Stimulated activated effector memory CD8-positive, alpha-beta T cell treated with anti-CD3 and anti-CD28 coated beads, Interleukin-12 subunit alpha, Interleukin-12 subunit beta, amount 100 ng/mL, for 72 hours (primary cell): ENCODE data around the gene RBKS.

Source experiments
- ATAC-seq: fragments of 150-1000 bp; cut with Tn5 transposase; 2 replicates; pipeline ENCODE4 v1.10.0; 2021
- DNase-seq, 2 donors: peaks; one replicate each; pipeline ENCODE4 v3.0.0; 2021 to 2022; ENCODE audit warnings: low spot score in 2 of 2
- H3K27ac Mint-ChIP-seq: one replicate; pipeline ENCODE4 v1.8.0; 2022; ENCODE audit warnings: mild to moderate bottlenecking, mixed read lengths
- H3K36me3 Mint-ChIP-seq: one replicate; pipeline ENCODE4 v1.8.0; 2022; ENCODE audit warnings: mild to moderate bottlenecking, mixed read lengths
- H3K4me1 Mint-ChIP-seq: one replicate; pipeline ENCODE4 v1.8.0; 2022; ENCODE audit warnings: mixed read lengths
- H3K4me3 Mint-ChIP-seq: one replicate; pipeline ENCODE4 v1.8.0; 2022; ENCODE audit warnings: mild to moderate bottlenecking, mixed read lengths
- H3K9me3 Mint-ChIP-seq: one replicate; pipeline ENCODE4 v1.8.0; 2022; ENCODE audit warnings: mixed read lengths

RBKS gene

DNA sequence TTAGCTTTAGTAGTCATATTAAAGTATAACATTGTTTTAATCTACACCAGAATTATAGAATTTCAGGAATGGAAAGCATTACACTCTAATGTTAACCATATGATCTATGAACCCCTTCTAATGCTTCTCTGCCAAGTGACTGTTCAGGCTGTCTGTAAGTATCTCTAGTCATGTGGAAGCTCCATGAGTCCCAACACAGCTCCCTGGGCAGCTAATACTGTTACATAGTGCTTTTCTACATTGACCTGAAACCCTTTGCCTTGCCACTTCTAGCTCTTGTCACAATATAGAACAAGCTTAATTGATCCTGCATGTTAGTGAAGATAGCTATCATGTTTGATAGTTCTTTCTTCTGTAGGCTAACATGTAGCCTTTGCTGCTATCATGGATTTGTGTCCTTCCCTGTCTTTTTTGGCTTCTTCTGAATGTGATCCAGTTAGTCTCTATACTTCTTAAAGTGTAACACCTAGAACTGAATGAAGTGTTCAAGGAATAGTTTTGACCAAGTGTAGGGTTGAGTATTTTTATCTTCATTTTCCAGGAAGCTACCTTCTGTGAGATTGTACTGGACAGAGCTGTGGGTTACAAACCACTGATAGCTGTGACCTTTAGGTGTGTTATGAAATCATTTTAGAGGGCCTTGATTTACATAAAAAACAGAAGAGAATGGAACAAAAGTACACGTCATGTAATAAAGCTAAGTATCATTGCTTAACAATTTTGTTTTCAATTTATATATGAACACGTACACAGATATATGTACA lies 24.0 kb upstream of the RBKS start:
- Mint-ChIP-seq H3K9me3 (no peaks in the 10 kb centered on the region), H3K4me1 (peaks cover 12% of the 10 kb centered on the region), H3K4me3 (no peak overlapping the region), H3K27ac (no peak overlapping the region), H3K36me3 (no peaks in the 10 kb centered on the region)
- ATAC-seq: peak; percentile 82
- DNase-seq: no peak

DNA sequence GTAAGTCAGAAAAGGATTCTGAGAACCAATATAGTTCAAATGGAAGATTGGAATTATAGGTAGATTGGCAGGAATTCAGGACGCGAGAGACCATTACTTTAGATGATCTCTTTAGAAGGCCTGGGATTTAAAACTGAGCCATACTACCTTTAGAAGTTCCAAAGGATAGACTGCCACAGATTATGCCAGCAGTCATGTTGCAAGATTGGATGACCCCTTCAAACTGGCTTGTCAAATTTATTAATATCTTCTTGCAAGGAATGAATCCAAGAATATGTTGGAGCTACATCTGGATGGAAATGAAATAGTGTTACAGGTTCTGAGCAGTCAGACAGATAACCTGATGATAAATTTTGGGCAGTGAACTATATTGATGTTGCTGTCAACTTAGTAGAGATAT lies 22.3 kb upstream of the RBKS start:
- H3K27ac Mint-ChIP-seq: no peak overlapping the region
- DNase-seq (no peak), ATAC-seq (no peak)
- peaks cover 2% of the 10 kb centered on the region for H3K9me3 Mint-ChIP-seq
- H3K4me1 Mint-ChIP-seq: peaks cover 22% of the 10 kb centered on the region
- peaks cover 5% of the 10 kb centered on the region for H3K36me3 Mint-ChIP-seq
- H3K4me3 Mint-ChIP-seq: no peak overlapping the region

DNA sequence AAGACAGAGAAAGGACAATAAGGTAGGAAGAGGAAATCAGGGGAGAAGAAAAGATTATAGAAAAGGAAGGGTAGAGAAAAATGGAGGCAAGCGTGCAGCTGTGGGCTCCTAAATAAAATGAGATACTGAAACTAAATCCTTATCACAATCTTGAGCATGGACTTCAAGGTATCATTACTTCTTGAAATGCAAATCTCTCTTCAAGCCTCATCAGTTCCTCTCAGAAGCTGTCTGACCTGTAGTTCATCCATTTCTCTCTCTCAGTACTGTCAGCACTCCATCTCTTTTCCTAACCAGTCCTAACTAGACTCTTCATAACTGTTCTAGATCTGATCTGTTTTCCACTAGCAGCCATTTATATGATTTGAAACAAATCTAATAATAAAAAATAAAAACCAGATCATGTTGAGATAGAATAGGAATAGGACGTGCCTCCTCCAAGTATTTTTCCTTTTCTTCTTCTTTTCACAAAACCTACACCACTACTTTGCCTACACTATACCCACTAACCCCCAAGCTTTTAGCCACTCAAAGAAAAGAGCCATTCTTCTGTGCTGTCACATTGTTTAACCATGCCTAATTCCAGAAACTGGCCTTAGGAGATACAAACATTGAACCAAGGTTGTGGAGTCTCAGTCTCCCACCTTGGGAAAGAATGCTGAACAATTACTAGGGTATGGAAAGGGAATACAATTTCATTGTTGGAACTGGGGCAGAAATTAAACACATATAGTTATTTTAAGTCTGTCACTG lies 21.4 kb upstream of the RBKS start:
- no peak for DNase-seq
- no peak for ATAC-seq
- no peak overlapping the region for H3K27ac Mint-ChIP-seq

DNA sequence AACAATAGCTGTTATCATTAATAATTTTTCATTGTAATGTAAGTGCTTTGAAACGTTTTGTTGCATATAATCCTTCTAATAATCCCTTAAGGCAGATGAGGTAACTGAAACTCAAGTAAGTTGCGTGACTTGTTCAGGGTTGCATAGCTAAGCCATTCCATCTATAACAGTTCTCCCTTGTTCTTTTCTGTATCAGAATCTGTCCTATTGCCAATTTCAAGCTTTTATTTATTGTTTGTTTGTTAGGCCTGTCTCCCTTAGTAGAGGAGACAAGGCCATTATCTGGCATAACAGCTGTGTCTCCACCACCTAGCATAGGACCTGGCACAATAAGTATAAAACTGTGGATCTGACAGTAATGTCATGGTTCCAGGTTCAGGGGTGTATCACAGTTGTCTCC lies 19.7 kb upstream of the RBKS start:
- peaks cover 2% of the 10 kb centered on the region for H3K9me3 Mint-ChIP-seq
- H3K4me3 Mint-ChIP-seq: no peak overlapping the region
- ATAC-seq (no peak), DNase-seq (no peak)
- H3K4me1 Mint-ChIP-seq: peaks cover 41% of the 10 kb centered on the region
- H3K27ac Mint-ChIP-seq: no peak overlapping the region
- peaks cover 18% of the 10 kb centered on the region for H3K36me3 Mint-ChIP-seq

More for the DNA sequence above, 21.4 kb upstream of the RBKS start:
- Mint-ChIP-seq H3K4me1 (peaks cover 26% of the 10 kb centered on the region), H3K4me3 (no peak overlapping the region), H3K36me3 (peaks cover 13% of the 10 kb centered on the region), H3K9me3 (peaks cover 2% of the 10 kb centered on the region)

DNA sequence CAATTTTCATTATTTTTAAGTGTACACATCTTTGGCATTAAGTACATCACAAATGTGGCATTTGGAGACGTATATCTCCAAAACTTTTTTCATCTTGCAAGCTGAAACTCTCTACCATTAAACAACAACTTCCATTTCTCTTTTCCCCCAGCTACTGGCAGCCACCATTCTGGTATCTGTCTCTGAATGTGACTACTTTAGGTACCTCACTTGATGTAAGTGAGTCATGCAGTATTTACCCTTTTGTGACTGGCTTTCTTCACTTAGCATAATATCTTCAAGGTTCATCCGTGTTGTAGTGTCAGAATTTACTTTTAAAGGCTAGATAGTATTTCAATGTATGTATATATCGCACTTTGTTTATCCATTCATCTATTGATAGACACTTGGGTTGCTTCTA lies 17.4 kb upstream of the RBKS start:
- ATAC-seq (peak; percentile 95), DNase-seq (no peak)
- Mint-ChIP-seq H3K4me1 (peaks cover 61% of the 10 kb centered on the region), H3K36me3 (peaks cover 30% of the 10 kb centered on the region), H3K9me3 (peaks cover 2% of the 10 kb centered on the region), H3K27ac (no peak overlapping the region), H3K4me3 (no peak overlapping the region)

DNA sequence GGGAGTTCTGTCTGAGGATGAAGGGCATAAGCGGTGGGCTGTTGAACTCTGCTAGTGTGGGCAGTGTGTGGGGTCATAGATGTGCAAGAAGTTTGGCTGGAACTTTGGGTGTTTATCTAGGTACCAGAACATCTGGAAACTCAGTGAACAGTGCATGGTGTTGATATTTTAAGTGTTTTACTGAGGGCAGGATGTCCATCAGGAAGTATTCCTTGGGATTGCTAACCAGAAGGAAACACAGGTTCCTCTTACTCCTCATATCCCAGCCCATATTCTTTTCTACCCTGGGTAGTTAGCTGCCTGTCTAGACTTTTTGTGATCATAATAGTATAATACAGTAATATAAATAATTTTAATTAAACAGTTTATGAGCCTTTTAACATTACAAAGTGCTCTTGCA lies 15.9 kb upstream of the RBKS start:
- no peak overlapping the region for H3K27ac Mint-ChIP-seq
- DNase-seq (no peak), ATAC-seq (no peak)
- peaks cover 38% of the 10 kb centered on the region for H3K36me3 Mint-ChIP-seq
- peaks cover 2% of the 10 kb centered on the region for H3K9me3 Mint-ChIP-seq
- H3K4me3 Mint-ChIP-seq: no peak overlapping the region
- peaks cover 66% of the 10 kb centered on the region for H3K4me1 Mint-ChIP-seq

DNA sequence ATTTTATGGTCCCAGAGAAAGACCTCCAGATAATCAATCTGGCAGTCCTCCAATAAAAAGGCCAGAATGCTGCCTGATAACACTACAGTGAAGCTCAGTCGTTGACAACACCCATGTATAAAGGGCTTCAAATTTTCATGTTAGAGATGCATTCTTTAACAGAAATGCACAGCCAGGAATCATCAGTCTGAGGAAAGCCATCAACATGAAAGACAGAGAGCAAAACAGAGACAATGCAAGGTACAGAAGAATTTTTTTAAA lies 14.1 kb upstream of the RBKS start:
- Mint-ChIP-seq H3K4me1 (peaks cover 73% of the 10 kb centered on the region), H3K36me3 (peaks cover 53% of the 10 kb centered on the region)

DNA sequence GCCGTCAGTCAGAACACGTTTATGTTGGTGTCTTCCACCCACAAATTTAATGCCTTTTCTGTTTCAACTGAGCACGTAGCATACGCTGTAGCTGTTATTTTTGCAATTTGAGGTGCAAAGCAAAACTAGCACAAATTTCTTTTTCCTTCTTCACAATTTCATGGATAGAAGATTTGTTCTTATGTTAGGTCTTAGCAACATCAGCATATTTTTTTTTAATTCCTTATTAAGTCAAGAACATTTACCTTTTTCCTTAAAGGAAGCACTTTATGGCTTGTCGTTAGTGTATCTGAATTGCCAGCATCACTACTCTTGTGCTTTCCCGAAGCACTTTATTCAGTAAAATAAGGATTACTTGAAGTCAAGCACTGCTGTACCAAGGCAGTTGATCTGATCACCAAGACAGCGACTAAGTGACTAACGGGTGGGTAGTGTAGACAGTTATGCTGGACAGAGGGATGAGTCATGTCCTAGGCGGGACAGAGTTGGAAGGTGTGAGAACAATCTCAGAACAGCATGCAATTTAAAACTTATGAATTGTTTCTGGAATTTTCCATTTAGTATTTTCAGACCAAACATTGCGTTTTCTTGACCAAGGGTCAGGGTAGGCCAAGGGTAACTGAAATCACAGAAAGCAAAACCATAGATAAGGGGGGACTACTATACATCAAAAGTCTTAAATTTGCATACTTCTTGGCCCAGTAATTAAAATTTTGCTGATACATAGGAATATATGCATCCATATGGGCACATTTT lies 13.6 kb upstream of the RBKS start:
- Mint-ChIP-seq H3K36me3 (peaks cover 58% of the 10 kb centered on the region), H3K4me3 (no peak overlapping the region), H3K27ac (peak overlapping the region; percentile 94), H3K4me1 (peaks cover 73% of the 10 kb centered on the region), H3K9me3 (peaks cover 2% of the 10 kb centered on the region)
- peak; percentile 68 for ATAC-seq
- no peak for DNase-seq

More for the DNA sequence above, 14.1 kb upstream of the RBKS start:
- Mint-ChIP-seq H3K27ac (peak overlapping the region; percentile 94), H3K9me3 (peaks cover 2% of the 10 kb centered on the region), H3K4me3 (no peak overlapping the region)
- ATAC-seq (no peak), DNase-seq (no peak)

DNA sequence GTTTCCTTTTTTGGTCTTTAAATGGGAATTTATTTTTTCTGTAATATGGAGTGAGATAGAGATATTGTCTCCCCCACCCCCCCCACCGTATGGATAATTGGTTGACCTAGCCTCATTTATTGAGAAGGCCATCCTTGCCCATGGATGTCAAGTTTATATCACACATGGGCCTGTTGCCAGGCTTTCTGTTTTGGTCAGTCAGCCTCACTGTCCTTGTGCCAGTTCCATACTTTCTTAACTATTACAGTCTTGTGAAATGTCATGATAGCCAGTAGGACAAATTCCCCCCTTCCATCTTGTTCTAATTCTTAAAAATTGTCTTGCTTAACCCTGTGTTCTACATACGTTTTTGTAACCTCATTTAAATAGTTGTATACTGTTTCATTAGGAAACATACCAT lies 12.8 kb upstream of the RBKS start:
- Mint-ChIP-seq H3K36me3 (peaks cover 66% of the 10 kb centered on the region), H3K9me3 (no peaks in the 10 kb centered on the region), H3K4me1 (peaks cover 75% of the 10 kb centered on the region), H3K27ac (peak overlapping the region; percentile 94), H3K4me3 (peak overlapping the region; percentile 43)
- no peak for ATAC-seq
- no peak for DNase-seq

DNA sequence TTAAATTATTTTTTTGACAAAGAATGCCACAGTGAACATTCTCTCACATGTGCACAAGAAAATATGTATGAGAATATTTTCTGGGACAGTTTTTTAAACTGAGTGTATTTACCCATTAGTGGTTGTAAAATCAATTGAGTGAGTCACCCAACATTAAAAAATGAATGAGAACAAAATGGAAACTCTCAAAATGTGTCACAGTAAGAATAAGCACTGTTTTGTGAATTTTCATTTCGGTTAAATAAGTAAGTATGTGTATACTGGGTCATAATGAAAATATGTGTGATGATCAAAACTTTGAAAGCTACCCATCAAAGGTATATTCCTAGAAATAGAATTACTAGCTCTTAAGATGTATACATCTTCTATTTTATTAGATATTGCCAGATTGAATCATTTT lies 11.9 kb upstream of the RBKS start:
- DNase-seq (no peak), ATAC-seq (peak; percentile 93)
- H3K4me1 Mint-ChIP-seq: peaks cover 78% of the 10 kb centered on the region
- peak overlapping the region; percentile 43 for H3K4me3 Mint-ChIP-seq
- H3K27ac Mint-ChIP-seq: peak overlapping the region; percentile 94
- H3K9me3 Mint-ChIP-seq: no peaks in the 10 kb centered on the region
- peaks cover 67% of the 10 kb centered on the region for H3K36me3 Mint-ChIP-seq

DNA sequence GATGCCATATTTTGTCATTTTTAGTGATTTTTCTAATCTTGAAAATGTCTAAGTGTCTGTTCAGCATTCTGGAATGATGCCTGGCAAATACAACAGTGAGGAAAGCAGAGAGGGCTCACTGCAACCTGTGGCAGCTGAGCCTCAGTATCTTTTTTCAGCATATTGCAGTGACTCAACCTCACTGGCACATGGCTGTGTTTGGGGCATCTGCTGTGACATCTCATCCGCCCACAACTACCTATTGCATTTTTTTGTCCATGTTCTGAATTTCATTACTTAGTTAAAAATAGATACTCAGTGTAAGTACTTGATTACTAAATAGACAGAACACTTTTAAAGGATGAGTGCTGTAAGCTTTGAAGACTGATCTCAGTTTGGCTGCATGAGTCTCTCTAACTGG lies 11.0 kb upstream of the RBKS start:
- peaks cover 67% of the 10 kb centered on the region for H3K36me3 Mint-ChIP-seq
- DNase-seq (no peak), ATAC-seq (peak; percentile 73)
- peak overlapping the region; percentile 94 for H3K27ac Mint-ChIP-seq
- H3K9me3 Mint-ChIP-seq: no peaks in the 10 kb centered on the region
- peaks cover 81% of the 10 kb centered on the region for H3K4me1 Mint-ChIP-seq
- H3K4me3 Mint-ChIP-seq: peak overlapping the region; percentile 43

DNA sequence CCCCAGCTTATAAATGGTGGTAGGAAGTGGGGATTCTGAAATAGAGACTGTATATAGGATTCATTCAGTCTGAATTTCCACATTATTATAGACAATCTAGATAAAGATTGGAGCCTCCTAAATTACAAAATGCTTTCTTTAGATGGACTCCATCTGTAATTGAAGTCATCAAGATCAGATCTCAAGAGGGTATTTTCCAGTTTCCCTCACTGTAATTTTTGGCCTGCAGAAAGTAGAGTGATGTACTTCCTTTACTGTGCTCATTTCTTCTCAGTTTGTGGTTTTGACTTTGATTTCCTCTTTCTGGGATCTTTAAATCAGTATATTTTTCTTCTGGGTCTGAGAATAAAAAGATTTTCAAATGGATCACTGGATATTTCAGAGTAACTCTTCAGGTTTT lies 7.5 kb upstream of the RBKS start:
- Mint-ChIP-seq H3K4me3 (peak overlapping the region; percentile 1), H3K36me3 (peaks cover 86% of the 10 kb centered on the region), H3K9me3 (peaks cover 2% of the 10 kb centered on the region), H3K4me1 (peaks cover 77% of the 10 kb centered on the region), H3K27ac (peak overlapping the region; percentile 100)
- DNase-seq (no peak), ATAC-seq (no peak)

DNA sequence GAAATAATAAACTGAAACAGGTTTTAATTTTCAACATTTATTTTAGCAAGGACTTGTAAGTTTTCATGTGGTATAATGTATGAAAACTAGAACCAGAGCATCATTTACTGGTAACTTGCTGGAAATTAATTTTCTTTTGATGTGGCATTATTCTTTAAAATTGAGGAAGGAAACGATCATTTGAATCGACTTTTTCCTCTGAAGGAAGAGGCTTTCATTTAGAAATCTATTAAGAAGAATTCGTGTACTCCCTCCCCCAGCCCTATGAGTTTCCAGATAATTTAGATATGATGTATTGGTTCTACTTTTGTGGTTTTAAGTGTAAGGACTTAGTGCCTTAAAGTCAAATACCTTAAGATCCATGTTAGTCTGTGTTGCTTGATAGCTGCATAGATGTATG lies 2.8 kb upstream of the RBKS start:
- peaks cover 2% of the 10 kb centered on the region for H3K9me3 Mint-ChIP-seq
- DNase-seq (no peak), ATAC-seq (no peak)
- H3K36me3 Mint-ChIP-seq: peaks cover 75% of the 10 kb centered on the region
- peaks cover 89% of the 10 kb centered on the region for H3K4me1 Mint-ChIP-seq
- H3K4me3 Mint-ChIP-seq: peak overlapping the region; percentile 98
- H3K27ac Mint-ChIP-seq: peak overlapping the region; percentile 100

DNA sequence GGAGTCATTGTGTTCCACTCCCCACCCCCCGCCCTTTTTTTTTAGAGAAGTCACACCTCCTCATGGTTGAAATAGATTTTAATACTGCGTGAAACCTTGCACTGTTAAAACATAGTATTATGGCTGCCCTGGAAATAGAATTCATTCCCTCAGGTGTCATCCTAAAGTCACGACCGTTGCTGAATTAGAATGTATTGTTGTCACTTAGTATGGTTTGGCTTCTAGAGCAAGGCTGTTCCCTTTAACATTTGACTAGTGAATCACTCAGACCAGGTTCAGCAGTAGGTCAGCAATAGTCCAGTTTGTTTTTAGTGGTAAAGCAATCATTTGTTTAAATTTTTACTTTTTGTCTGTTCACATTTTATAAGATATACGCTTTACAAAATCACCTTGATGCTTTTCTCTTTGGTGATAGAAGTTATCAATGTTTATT lies 1.5 kb upstream of the RBKS start:
- ATAC-seq (no peak), DNase-seq (no peak)
- peak overlapping the region; percentile 100 for H3K27ac Mint-ChIP-seq
- peaks cover 2% of the 10 kb centered on the region for H3K9me3 Mint-ChIP-seq
- H3K4me1 Mint-ChIP-seq: peaks cover 76% of the 10 kb centered on the region
- peak overlapping the region; percentile 98 for H3K4me3 Mint-ChIP-seq
- peaks cover 67% of the 10 kb centered on the region for H3K36me3 Mint-ChIP-seq

DNA sequence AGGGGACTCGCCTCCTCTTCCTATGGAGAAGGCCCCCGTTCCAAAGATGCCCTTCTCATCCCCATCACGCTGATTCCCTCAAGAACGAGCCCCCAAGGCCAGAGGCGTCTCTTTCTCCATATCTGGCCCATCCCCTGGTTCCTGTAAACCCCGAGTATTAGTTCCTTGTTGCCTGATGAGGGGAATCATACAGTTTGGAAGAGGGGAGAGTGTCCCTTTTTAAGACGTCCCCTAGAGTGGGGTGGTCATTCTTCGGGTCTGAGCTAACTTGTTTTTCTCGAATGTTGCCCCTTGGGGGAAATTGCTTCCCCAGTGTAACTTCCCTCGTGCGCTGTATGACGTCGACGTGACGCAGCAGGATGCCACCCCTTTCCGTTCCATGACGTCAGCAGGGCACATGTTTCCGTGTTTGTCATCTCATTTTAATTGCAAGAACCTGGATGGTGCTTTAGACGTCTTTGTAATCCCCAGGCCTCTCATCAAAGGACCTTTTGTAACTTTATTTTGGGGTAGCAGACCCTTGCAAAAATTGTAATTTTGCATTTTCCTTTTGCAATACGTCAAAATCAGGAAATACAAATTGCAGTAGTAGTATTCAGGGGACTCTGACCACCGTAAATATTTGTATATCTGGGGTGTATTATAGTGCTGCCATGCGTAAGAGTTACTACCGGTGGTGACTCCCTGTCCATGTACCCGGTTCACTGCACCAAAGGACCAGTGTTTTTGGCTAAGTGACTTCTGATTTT lies 911 bp upstream of the RBKS start:
- peaks cover 62% of the 10 kb centered on the region for H3K36me3 Mint-ChIP-seq
- H3K9me3 Mint-ChIP-seq: peaks cover 2% of the 10 kb centered on the region
- peak overlapping the region; percentile 100 for H3K27ac Mint-ChIP-seq
- ATAC-seq (peak; percentile 36), DNase-seq (peak; percentile 71 to 92)
- peaks cover 70% of the 10 kb centered on the region for H3K4me1 Mint-ChIP-seq
- peak overlapping the region; percentile 98 for H3K4me3 Mint-ChIP-seq
